GM23248 (cell line): ENCODE measurements around the gene DTWD2. TPM values are rescaled to one million over a fixed set of nuclear protein-coding genes. Genes with fewer than 3 reads are reported as not detected.
A peak's percentile ranks its signal among the peaks of the same experiment; 100 is the strongest.
"Not testable (repeated sequence)": the region's sequence is repeated elsewhere in the genome, so short reads cannot be mapped to it uniquely, and the experiment has no call there.

Source experiments
- DNase-seq: peaks from one replicate; pipeline ENCODE4 v3.0.0-alpha.2; 2015
- H2AFZ ChIP-seq: fragments of 200-600 bp; sonication (generic); 2 replicates; pipeline ENCODE4 v1.6.1; 2016; ENCODE audit warnings: antibody characterized with exemption
- H3F3A ChIP-seq: fragments of 200-600 bp; sonication (generic); 2 replicates; pipeline ENCODE4 v1.6.1; 2016; ENCODE audit warnings: mild to moderate bottlenecking, antibody characterized with exemption, mixed run types; ENCODE audit not compliant: insufficient read depth
- H3K27ac ChIP-seq: fragments of 200-600 bp; sonication (generic); 2 replicates; pipeline ENCODE4 v1.5.1; 2016; ENCODE audit warnings: mild to moderate bottlenecking
- H3K27me3 ChIP-seq: fragments of 200-600 bp; sonication (generic); replicated peaks from 2 replicates; pipeline ENCODE4 v1.6.1; 2016; ENCODE audit warnings: mild to moderate bottlenecking; ENCODE audit not compliant: insufficient read depth
- H3K36me3 ChIP-seq: fragments of 200-600 bp; sonication (generic); 2 replicates; pipeline ENCODE4 v1.6.1; 2016; ENCODE audit warnings: low read depth, mild to moderate bottlenecking
- H3K4me1 ChIP-seq: fragments of 200-600 bp; sonication (generic); 2 replicates; pipeline ENCODE4 v1.6.1; 2016; ENCODE audit warnings: mild to moderate bottlenecking; ENCODE audit not compliant: insufficient read depth
- H3K4me2 ChIP-seq: fragments of 200-600 bp; sonication (generic); one replicate; pipeline ENCODE4 v1.6.1; 2016; ENCODE audit warnings: mild to moderate bottlenecking; ENCODE audit not compliant: unreplicated experiment
- H3K4me3 ChIP-seq: fragments of 200-600 bp; sonication (generic); 2 replicates; pipeline ENCODE4 v1.5.1; 2016; ENCODE audit warnings: mild to moderate bottlenecking
- H3K79me2 ChIP-seq: fragments of 200-600 bp; sonication (generic); 2 replicates; pipeline ENCODE4 v1.6.1; 2016; ENCODE audit warnings: mild to moderate bottlenecking; ENCODE audit not compliant: insufficient read depth
- H3K9ac ChIP-seq: fragments of 200-600 bp; sonication (generic); 2 replicates; pipeline ENCODE4 v1.6.1; 2016; ENCODE audit warnings: mild to moderate bottlenecking
- H3K9me2 ChIP-seq: fragments of 200-600 bp; sonication (generic); 2 replicates; pipeline ENCODE4 v1.6.1; 2016; ENCODE audit warnings: mixed run types, mild to moderate bottlenecking, moderate library complexity; ENCODE audit not compliant: insufficient read depth
- H3K9me3 ChIP-seq: fragments of 200-600 bp; sonication (generic); one replicate; pipeline ENCODE4 v1.6.1; 2017; ENCODE audit warnings: low read depth
- H4K20me1 ChIP-seq: fragments of 200-600 bp; sonication (generic); 2 replicates; pipeline ENCODE4 v1.6.0; 2016; ENCODE audit not compliant: insufficient read depth
- EZH2 ChIP-seq: fragments of 200-600 bp; sonication (generic); IDR thresholded peaks from 2 replicates; pipeline ENCODE4 v1.6.1; 2018; ENCODE audit warnings: antibody characterized with exemption, mild to moderate bottlenecking; ENCODE audit not compliant: insufficient read depth, poor library complexity, severe bottlenecking
- EZH2phosphoT487 ChIP-seq: fragments of 200-600 bp; sonication (generic); IDR thresholded peaks from 2 replicates; pipeline ENCODE4 v1.6.1; 2018; ENCODE audit warnings: antibody characterized with exemption, moderate library complexity, mild to moderate bottlenecking, low read depth; ENCODE audit not compliant: insufficient read depth
- WGBS, 2 experiments: methylation state at CpG; one replicate each; pipeline ENCODE4 v1.1.6; 2015 to 2017; ENCODE audit warnings: low lambda C conversion rate in 2 of 2, low coverage in 1 of 2; ENCODE audit errors: missing lambda C conversion rate in 2 of 2; 5-methylcytosine and 5-hydroxymethylcytosine counted together
- in situ Hi-C: fragments of 300-500 bp; cut with MboI; formaldehyde crosslinking; loops from 2 replicates; pipeline ENCODE4 v1.15.0; 2020
- polyA plus RNA-seq: library from polyadenylated mRNA; unstranded; fragments of >200 nt; fragmentation: Nextera tagmentation; extraction: Ambion mirVana; gene quantifications from 2 replicates; pipeline ENCODE4 v1.2.1, GENCODE V29; 2016
- total RNA-seq: library from RNA; depleted of rRNA; stranded (reverse); fragments of >200 nt; shearing (Covaris generic); gene quantifications from 2 replicates; pipeline ENCODE4 v1.2.3, GENCODE V29; 2014

The DTWD2 gene
- total and polyA plus RNA-seq, 2 experiments from 2014 or later, result 1.7 to 5.5 TPM

GRCh38 chr5:118960557-118960956, 27.8 kb downstream of the DTWD2 start:
- no peak overlapping the region for H3K27ac ChIP-seq
- H3F3A ChIP-seq, result no peaks in the 10 kb centered on the region
- H3K9me3 ChIP-seq, result no peaks in the 10 kb centered on the region
- TF ChIP-seq EZH2, result no peak
- TF ChIP-seq EZH2phosphoT487, result no peak
- no peaks in the 10 kb centered on the region for H3K9me2 ChIP-seq
- H4K20me1 ChIP-seq, result no peaks in the 10 kb centered on the region
- H3K4me2 ChIP-seq, result no peak overlapping the region
- in situ Hi-C loops, result no loop called here
- no peak overlapping the region for H3K9ac ChIP-seq
- no peaks in the 10 kb centered on the region for H3K36me3 ChIP-seq
- no peaks in the 10 kb centered on the region for H3K79me2 ChIP-seq
- no peak overlapping the region for H3K4me3 ChIP-seq
- DNase-seq, result no peak
- H2AFZ ChIP-seq, result no peak overlapping the region
- 86 to 88% methylated on average over 1 of the region's 1 CpG for WGBS, 2 experiments
- no peaks in the 10 kb centered on the region for H3K27me3 ChIP-seq
- no peaks in the 10 kb centered on the region for H3K4me1 ChIP-seq

- peak; percentile 47 for DNase-seq
- Histone ChIP-seq H3K36me3 (no peaks in the 10 kb centered on the region), H3K9ac (no peak overlapping the region), H3K9me3 (no peaks in the 10 kb centered on the region), H3K4me2 (no peak overlapping the region), H3K79me2 (no peaks in the 10 kb centered on the region), H3K9me2 (no peaks in the 10 kb centered on the region), H3F3A (no peaks in the 10 kb centered on the region), H3K4me3 (no peak overlapping the region), H3K4me1 (no peaks in the 10 kb centered on the region), H3K27me3 (no peaks in the 10 kb centered on the region), H4K20me1 (no peaks in the 10 kb centered on the region), H2AFZ (no peak overlapping the region), H3K27ac (no peak overlapping the region)
- 36 to 49% methylated on average over 2 of the region's 2 CpGs for WGBS, 2 experiments
- in situ Hi-C loops, result no loop called here
- TF ChIP-seq EZH2, result no peak
- TF ChIP-seq EZH2phosphoT487, result no peak
Observed at GRCh38 chr5:118956727-118957126, 31.6 kb downstream of the DTWD2 start.

- no peaks in the 10 kb centered on the region for H4K20me1 ChIP-seq
- H3K4me2 ChIP-seq, result no peak overlapping the region
- H2AFZ ChIP-seq, result no peak overlapping the region
- no peak overlapping the region for H3K9ac ChIP-seq
- no peaks in the 10 kb centered on the region for H3F3A ChIP-seq
- TF ChIP-seq EZH2phosphoT487 (no peak), EZH2 (no peak)
- H3K9me3 ChIP-seq, result no peaks in the 10 kb centered on the region
- DNase-seq, result no peak
- in situ Hi-C loops, result no loop called here
- no peaks in the 10 kb centered on the region for H3K79me2 ChIP-seq
- H3K27me3 ChIP-seq, result no peaks in the 10 kb centered on the region
- H3K36me3 ChIP-seq, result no peaks in the 10 kb centered on the region
- H3K4me1 ChIP-seq, result no peaks in the 10 kb centered on the region
- H3K27ac ChIP-seq, result no peak overlapping the region
- H3K9me2 ChIP-seq, result no peaks in the 10 kb centered on the region
- no peak overlapping the region for H3K4me3 ChIP-seq
Observed at GRCh38 chr5:118953652-118954005, 34.7 kb downstream of the DTWD2 start.

GRCh38 chr5:118952992-118953651, 35.2 kb downstream of the DTWD2 start:
- H4K20me1 ChIP-seq, result no peaks in the 10 kb centered on the region
- in situ Hi-C loops, result no loop called here
- H2AFZ ChIP-seq, result no peak overlapping the region
- no peaks in the 10 kb centered on the region for H3K4me1 ChIP-seq
- no peaks in the 10 kb centered on the region for H3K36me3 ChIP-seq
- no peaks in the 10 kb centered on the region for H3K27me3 ChIP-seq
- TF ChIP-seq EZH2, result no peak
- no peak for TF ChIP-seq EZH2phosphoT487
- no peak overlapping the region for H3K4me3 ChIP-seq
- peak; percentile 36 for DNase-seq
- 78 to 86% methylated on average over 2 of the region's 2 CpGs for WGBS, 2 experiments
- no peak overlapping the region for H3K27ac ChIP-seq
- no peaks in the 10 kb centered on the region for H3F3A ChIP-seq
- H3K79me2 ChIP-seq, result no peaks in the 10 kb centered on the region
- no peak overlapping the region for H3K9ac ChIP-seq
- no peaks in the 10 kb centered on the region for H3K9me3 ChIP-seq
- H3K4me2 ChIP-seq, result no peak overlapping the region
- no peaks in the 10 kb centered on the region for H3K9me2 ChIP-seq

- H3K4me1 ChIP-seq, H3K9me2 ChIP-seq, H3K36me3 ChIP-seq, H3K79me2 ChIP-seq, H3F3A ChIP-seq, H4K20me1 ChIP-seq, H3K4me3 ChIP-seq, H3K9ac ChIP-seq, DNase-seq, H3K27me3 ChIP-seq, H3K4me2 ChIP-seq, H2AFZ ChIP-seq, in situ Hi-C loops, H3K9me3 ChIP-seq, H3K27ac ChIP-seq: not testable (repeated sequence)
- WGBS, 2 experiments, result 96 to 97% methylated on average over 4 of the region's 4 CpGs
Observed at GRCh38 chr5:118952306-118952705, 36.0 kb downstream of the DTWD2 start.

- H3K36me3 ChIP-seq, H3K4me3 ChIP-seq, H4K20me1 ChIP-seq, H3K27me3 ChIP-seq, H2AFZ ChIP-seq, DNase-seq, H3K4me2 ChIP-seq, H3K9ac ChIP-seq, H3K4me1 ChIP-seq, H3K27ac ChIP-seq, H3K9me2 ChIP-seq, H3K79me2 ChIP-seq, H3K9me3 ChIP-seq, in situ Hi-C loops, H3F3A ChIP-seq: not testable (repeated sequence)
- 78 to 80% methylated on average over 8 to 9 of the region's 9 CpGs for WGBS, 2 experiments
Observed at GRCh38 chr5:118950354-118950753, 38.0 kb downstream of the DTWD2 start.
